GM19193 (cell line): ENCODE results near the gene ZSWIM2.

ENCODE experiments used
- POLR2A ChIP-seq: IDR thresholded peaks from 4 replicates; pipeline ENCODE4 v1.6.1; 2011; ENCODE audit not compliant: insufficient read depth, insufficient read length; ENCODE audit errors: extremely low read depth

ZSWIM2 gene

GRCh38 chr2:186780701-186781316 is 68.2 kb downstream of the ZSWIM2 start:
- TF ChIP-seq POLR2A: no peak
